Measurements from ENCODE around the gene STON1.

- TF ChIP-seq, protein P1, sequence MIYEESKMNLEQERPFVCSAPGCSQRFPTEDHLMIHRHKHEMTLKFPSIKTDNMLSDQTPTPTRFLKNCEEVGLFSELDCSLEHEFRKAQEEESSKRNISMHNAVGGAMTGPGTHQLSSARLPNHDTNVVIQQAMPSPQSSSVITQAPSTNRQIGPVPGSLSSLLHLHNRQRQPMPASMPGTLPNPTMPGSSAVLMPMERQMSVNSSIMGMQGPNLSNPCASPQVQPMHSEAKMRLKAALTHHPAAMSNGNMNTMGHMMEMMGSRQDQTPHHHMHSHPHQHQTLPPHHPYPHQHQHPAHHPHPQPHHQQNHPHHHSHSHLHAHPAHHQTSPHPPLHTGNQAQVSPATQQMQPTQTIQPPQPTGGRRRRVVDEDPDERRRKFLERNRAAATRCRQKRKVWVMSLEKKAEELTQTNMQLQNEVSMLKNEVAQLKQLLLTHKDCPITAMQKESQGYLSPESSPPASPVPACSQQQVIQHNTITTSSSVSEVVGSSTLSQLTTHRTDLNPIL (CRISPR knock-in tag; IDR thresholded peaks at IDR 0.05; ENCODE audit: low read depth), result no peak
- no peak for TF ChIP-seq CSDC2 (CRISPR knock-in tag; IDR thresholded peaks at IDR 0.05)
- no peak for TF ChIP-seq ZFP30 (CRISPR knock-in tag; IDR thresholded peaks at IDR 0.05)
- TF ChIP-seq ISL1 (CRISPR knock-in tag; IDR thresholded peaks at IDR 0.05), result no peak
- no peak for TF ChIP-seq PPARA (CRISPR knock-in tag; IDR thresholded peaks at IDR 0.05; ENCODE audit: borderline replicate concordance)
- TF ChIP-seq ZNF8 (CRISPR knock-in tag; IDR thresholded peaks at IDR 0.05), result no peak
- no peak for TF ChIP-seq OSR1 (CRISPR knock-in tag; IDR thresholded peaks at IDR 0.05)
- TF ChIP-seq, protein P2, sequence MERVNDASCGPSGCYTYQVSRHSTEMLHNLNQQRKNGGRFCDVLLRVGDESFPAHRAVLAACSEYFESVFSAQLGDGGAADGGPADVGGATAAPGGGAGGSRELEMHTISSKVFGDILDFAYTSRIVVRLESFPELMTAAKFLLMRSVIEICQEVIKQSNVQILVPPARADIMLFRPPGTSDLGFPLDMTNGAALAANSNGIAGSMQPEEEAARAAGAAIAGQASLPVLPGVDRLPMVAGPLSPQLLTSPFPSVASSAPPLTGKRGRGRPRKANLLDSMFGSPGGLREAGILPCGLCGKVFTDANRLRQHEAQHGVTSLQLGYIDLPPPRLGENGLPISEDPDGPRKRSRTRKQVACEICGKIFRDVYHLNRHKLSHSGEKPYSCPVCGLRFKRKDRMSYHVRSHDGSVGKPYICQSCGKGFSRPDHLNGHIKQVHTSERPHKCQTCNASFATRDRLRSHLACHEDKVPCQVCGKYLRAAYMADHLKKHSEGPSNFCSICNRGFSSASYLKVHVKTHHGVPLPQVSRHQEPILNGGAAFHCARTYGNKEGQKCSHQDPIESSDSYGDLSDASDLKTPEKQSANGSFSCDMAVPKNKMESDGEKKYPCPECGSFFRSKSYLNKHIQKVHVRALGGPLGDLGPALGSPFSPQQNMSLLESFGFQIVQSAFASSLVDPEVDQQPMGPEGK (CRISPR knock-in tag; IDR thresholded peaks at IDR 0.05; ENCODE audit: borderline replicate concordance), result no peak
- no peak for TF ChIP-seq TOX (CRISPR knock-in tag; IDR thresholded peaks at IDR 0.05; ENCODE audit: borderline replicate concordance)
- TF ChIP-seq ZFP3 (CRISPR knock-in tag; IDR thresholded peaks at IDR 0.05), result no peak
Observed at GRCh38 chr2:48589170-48589767, 59.3 kb downstream of the STON1 start.

Measured in SK-N-SH treated with all-trans-retinoic acid at 6 μM for 48 hours (cell line).